GM19193 (cell line): Measurements from ENCODE around the gene RARB.

Experiments used
- POLR2A ChIP-seq: IDR thresholded peaks from 4 replicates; pipeline ENCODE4 v1.6.1; 2011; ENCODE audit not compliant: insufficient read depth, insufficient read length; ENCODE audit errors: extremely low read depth

The RARB gene

DNA sequence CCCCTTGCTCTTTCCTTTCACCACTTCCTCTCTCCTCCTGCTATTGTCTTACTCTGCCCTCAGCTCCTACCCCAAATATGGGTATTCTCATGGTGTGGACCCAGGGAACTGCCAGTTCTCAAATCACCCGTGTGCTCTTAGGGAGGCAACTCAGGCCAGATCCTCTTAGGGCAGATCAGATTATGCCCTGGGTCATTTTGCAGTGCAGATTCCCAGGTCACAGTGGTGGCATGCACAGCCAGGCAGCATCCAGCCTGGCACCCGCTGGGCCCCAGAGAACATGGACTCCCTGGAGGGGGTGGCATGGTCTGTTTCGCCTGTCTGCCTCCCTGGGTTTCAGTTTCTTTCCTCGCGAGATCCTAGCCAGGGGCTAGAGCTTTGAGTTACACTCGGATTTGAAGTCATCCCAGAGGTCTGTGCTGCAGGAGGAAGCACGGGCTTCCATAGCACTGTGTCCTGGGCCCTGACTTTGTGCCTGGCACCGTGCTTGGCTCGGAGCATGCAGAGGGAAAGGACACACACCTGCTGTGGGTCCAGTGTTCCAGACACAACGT is 140.5 kb downstream of the RARB start:
- TF ChIP-seq POLR2A: no peak

DNA sequence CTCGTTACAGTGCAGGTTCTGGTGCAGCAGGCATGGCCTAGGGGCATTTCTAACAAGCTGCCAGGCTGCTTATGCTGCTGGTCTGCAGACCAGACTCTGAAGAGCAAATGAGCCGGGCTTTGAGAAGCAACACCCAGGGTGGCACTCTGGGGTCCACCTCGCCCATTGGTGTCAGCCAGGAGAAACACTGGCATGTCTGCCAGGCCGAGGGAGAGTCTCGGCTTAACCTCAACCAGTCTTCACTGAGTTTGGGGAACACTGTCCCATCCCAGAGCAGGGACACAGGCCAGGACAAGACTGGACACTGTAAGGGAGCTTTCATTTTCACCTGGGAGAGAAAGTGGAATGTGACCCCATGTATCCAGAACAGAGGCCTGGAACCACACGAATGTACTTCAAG is 143.2 kb downstream of the RARB start:
- TF ChIP-seq POLR2A: no peak

DNA sequence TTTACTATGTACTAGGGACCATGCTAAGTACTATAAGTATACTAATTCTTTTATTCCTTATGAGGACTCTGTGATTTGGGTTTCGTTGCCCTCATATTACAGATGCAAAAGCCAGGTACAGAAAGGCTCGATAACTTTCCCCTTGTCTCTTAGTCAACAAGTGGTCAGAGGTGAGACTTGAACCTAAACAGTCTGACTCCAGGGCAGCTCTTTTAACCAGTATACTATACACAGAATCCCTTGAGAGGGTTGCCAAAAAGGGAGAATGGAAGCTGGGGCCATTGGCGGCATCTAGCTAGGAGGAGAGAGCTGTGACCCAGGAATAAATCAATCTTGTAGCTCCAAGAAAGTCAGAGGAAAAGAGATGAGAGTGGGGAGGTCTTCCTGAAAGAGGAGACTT is 144.3 kb downstream of the RARB start:
- TF ChIP-seq POLR2A: no peak

DNA sequence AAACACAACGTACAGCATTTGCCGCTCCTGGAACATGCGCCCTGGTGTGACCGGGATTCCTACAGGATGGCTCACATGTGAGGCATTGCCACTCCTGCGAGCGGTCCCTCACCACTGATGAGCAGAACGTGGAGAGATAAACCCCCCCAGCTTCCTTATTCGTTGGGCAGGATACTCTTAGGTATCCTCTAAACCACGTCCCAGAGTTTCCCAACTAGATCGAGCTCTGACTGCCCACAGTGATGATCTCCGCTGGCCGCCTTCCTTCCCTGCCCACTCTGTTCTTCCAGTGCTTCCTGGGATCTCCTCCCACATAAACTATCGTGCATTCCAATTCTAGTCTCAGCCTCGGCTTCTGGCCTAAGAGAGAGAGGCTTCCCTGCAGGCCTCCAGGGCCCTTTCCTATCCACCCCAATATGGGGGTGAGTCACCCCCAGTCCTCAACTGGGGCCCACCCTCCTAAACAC is 144.9 kb downstream of the RARB start:
- no peak for TF ChIP-seq POLR2A

DNA sequence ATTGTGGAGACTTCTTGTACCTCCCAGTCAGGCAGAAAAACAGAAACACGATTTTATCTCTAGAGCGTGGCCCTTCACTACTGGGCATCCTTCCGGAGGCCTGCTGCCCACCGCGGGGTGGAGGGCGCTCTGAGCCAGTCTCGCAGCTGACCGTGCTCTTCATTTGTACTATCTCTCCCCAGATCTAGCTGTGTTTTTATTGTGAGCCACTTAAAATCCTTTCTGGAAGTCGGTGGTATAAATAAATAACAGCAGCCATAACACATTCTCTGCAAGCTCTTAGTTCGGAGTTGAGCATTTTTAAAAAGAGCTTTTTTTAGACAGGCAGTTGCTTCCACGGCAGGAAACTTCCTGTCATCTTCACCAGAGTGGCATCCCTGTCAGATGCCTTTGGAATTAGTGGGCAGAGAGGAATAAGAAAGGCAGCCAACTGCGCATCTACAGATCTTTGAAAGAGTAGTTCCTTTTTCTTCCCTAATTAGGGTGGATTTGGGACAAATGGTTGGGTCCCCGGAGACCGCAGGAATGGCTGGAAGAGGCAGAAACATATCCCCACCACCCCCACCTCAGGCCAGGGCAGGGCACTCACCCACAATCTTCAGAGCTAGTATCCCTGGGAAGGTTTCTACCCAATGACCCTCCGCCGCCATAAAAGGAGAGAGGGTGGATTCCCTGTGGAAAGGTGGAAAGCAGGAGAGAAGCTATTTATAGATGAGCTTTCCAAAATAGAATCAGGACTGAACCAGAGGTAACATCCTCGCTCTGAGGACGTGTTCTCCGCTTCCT is 145.5 kb downstream of the RARB start:
- no peak for TF ChIP-seq POLR2A

DNA sequence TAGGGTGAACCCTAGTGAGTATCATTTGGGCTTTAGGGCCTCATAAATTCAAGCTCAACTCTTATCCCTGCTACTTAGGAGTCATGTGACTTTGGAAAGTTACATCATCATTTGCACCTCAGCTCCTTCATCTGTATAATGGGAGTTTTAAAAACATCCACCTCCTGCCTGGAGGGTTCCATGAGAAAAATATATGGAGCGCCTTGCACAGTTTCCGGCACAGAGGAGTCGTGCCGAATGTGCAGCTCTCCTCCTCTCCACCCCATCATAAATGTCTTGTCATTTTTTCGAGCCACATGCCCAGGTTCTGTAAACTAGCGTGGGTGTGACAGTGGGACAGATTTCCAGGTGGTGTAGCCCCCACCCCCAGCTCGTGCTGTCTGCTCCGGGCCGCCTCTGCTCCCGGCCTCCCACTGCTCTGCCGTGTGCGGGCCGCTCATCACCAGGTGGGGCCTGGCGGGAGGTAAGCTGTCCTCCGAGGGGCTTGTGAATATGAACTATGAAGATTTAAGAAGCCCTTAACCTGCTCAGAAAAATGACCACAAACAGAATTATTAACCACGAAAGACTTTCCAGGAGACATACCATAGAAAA is 146.2 kb downstream of the RARB start:
- no peak for TF ChIP-seq POLR2A

DNA sequence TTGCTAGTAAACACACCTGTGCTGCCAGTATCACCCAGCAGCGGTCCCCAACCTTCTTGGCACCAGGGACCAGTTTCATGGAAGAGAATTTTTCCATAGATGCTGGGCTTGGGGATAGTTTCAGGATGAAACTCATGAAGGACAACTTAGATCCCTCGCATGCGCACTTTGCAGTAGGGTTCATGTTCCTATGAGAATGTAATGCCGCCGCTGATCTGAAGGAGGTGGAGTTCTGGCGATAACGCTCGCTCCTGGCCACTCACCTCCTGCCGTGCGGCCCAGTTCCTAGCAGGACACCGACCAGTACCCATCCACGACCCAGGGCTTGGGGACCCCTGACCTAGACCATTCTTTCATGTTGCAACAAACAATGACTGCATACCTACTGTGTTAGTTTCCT is 146.9 kb downstream of the RARB start:
- TF ChIP-seq POLR2A: no peak

DNA sequence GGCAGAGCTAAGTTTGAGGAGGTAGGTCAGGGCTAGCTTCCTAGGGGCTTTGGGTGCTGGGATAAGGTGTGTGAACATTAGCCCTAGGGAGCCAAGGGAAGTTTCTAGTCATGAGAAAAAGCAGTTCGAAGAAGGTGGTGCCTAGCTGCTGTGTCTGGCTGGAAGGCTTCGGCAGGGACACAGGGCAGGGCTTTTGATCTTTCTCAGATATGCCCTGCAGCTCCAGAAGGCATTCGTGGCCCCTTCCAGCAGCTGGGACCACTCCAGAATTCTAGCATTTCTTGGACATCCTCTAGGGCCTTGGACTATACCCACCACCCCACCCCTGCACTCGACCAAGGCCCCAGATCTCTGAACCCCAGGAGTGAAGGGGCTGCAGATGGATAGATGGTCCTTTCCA is 148.1 kb downstream of the RARB start:
- no peak for TF ChIP-seq POLR2A

DNA sequence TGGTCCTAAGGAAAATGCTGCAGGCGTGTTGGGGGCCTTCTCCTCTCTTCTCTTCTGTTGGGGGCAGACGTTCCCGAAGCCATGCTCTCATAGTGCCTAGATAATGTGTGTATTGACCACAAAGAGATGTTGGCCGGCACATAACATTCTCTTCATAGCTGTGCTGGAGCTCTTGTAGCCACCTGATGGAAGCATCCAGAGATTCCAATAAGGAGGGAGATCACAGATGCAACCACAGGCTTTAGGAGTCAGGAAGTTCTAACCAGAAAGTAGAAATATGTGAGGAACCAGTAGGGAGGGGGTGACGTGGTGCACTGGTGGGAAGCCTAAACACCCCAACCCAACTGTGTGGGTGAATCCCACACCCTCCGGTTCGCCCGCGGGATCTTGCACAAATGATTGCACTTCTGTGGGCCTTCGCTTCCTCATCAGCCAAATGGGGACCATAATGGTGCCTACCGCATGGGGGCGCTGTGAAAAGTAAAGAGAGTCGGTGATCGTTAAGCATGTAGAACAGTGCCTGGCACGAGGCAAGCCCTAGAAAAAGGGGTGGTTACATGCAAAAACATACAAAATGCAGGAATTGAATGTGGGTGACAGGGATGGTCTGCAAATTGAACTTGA is 148.9 kb downstream of the RARB start:
- TF ChIP-seq POLR2A: no peak

DNA sequence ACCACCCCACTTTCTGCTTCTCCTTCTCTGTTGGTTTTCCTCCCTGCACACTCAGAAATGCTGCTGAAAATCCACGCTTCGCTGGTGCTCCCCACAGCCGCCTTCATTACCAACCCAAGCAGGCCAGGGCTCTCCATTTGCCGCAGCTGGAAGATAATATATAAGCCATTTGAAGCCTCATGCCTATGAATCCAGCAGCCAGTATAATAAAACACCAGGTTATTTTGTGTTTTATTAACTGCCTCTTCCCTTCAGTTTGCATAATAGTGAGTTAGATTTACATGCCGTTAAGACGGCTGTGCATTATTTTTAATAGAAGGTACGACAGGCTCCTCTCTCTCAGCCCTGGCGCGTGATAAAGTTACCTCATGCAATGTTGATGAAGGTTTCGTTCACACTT is 150.0 kb downstream of the RARB start:
- TF ChIP-seq POLR2A: no peak

DNA sequence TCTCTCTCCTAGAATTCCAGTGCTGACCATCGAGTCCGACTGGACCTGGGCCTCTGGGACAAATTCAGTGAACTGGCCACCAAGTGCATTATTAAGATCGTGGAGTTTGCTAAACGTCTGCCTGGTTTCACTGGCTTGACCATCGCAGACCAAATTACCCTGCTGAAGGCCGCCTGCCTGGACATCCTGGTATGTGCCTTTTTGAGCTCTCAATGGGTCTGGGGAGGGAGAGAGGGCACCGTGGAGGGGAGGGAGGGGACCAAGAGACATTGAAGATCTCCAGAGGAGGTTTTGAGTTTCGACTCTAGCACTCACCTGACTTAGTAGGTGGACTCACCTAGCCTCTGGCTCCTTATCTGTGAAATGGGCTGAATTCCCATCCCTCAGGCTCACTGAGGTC is 152.5 kb downstream of the RARB start:
- no peak for TF ChIP-seq POLR2A

DNA sequence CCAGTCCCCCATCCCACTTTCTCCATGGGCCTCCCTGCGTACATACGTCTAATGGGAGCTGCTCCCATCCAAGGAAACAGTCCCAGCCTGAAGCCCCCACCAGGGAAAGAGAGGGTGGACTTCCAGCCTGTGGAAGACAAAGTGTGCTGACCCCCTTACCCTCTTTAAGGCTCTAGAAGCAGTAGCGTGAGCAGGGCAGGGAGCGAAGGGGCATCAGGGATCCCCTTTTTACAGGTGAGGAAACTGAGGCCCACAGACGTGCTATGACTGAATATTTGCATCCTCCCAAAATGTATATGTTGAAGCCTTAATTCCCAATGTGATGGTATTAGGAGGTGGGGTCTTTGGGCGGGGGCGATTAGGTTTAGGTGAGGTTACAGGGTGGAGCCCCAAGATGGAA is 153.3 kb downstream of the RARB start:
- TF ChIP-seq POLR2A: no peak

DNA sequence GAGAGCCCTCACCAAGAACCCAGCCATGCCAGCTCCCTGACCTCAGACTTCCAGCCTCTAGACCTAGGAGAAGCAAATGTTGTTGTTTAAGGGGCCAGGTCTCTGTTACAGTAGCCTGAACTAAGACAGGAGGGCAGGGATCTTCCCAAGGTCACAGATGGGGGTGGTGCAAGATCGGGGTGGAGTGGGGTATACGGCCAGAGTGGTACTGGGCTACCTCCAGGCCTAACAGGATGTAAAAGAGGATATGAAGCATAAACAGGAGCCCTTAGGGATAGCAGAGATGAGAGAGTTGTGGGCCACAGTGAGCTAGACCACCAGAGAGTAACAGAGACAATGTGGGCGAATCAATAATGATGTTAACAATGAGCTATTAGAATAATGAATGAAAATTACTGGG is 153.8 kb downstream of the RARB start:
- TF ChIP-seq POLR2A: no peak

- TF ChIP-seq POLR2A: no peak
Measured at GRCh38 chr3:25582242-25582641, 154.2 kb downstream of the RARB start.

- TF ChIP-seq POLR2A: no peak
Measured at GRCh38 chr3:25583343-25583742, 155.3 kb downstream of the RARB start.

DNA sequence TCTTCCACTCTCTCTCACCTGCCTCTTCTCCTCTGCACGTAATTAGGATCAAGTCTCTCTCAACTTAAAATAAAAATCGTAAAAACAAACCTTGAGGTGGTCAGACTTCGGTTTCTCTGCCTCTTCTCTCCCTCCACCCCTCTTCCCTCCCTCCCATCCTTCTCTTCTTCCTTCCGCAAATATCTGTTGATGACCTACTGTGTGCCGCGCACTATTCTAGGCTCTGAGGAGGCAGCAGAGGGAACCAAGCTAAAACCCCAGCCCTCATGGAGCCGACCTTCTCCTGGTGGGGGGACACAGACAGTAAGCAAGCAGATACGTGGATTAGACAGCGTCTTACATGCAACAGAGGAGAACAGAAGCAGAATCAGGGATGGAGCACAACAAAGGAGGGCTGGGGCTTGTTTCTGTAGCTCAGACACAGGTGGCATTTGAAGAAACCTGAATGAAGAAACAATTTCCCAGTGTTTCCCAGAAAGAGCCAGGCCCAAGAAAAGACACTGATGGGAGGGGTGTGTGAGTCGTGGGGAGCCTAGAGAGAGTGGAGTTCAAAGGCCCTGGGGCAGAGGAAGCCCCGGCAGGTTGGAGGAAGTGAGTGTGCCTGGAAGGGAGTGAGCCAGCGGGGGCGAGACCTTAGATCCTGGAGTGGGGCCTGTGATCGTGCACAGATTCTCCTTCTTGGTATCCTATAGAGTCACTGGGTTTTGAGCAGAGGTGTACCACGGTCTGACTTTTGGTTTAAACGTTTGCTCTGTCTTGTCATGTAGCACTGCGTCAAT is 156.1 kb downstream of the RARB start:
- no peak for TF ChIP-seq POLR2A
